K562 (cell line): ENCODE results near the gene PCF11. TPM values are rescaled to one million over a fixed set of nuclear protein-coding genes. Genes with fewer than 3 reads are reported as not detected.

ENCODE experiments used
- CBX3 ChIP-seq, 2 experiments: IDR thresholded peaks; 1 replicate in 1 of 2; 2 replicates in 1 of 2; pipeline ENCODE4 v1.6.1; 2012; ENCODE audit warnings: inconsistent platforms in 2 of 2, low read length in 2 of 2, borderline replicate concordance in 1 of 2, control low read depth in 1 of 2
- CC2D1A ChIP-seq: fragments of 450-650 bp; IDR thresholded peaks from 2 replicates; pipeline ENCODE4 v1.6.1; 2017; ENCODE audit warnings: mild to moderate bottlenecking
- CEBPG ChIP-seq, 3 experiments: fragments of 200-800 bp in 1 of 3; sonication (Bioruptor generic) in 1 of 3; sonication (generic) in 1 of 3; formaldehyde crosslinking in 1 of 3; IDR thresholded peaks in 2 of 3; conservative IDR thresholded peaks in 1 of 3; 2 replicates each; pipeline versions ENCODE4 v1.6.1 to v1.8.0; 2016 to 2022; ENCODE audit warnings: missing compliant biosample characterization in 2 of 3, missing genetic modification characterization in 2 of 3, mild to moderate bottlenecking in 1 of 3, missing genetic modification reagents in 1 of 3
- ELF1 ChIP-seq: fragments of 200-800 bp; sonication (Bioruptor generic); IDR thresholded peaks from 2 replicates; pipeline ENCODE4 v1.6.1; 2016; ENCODE audit warnings: missing genetic modification characterization, missing compliant biosample characterization
- EP400 ChIP-seq: fragments of 450-650 bp; IDR thresholded peaks from 2 replicates; pipeline ENCODE4 v1.6.1; 2017; ENCODE audit warnings: antibody characterized with exemption, mild to moderate bottlenecking, moderate library complexity
- ETV5 ChIP-seq: sonication (generic); formaldehyde crosslinking; IDR thresholded peaks from 2 replicates; pipeline ENCODE4 v1.4.0; 2020; ENCODE audit warnings: low read depth, mild to moderate bottlenecking, missing genetic modification reagents
- HMG20B ChIP-seq: fragments of 250-450 bp; sonication (Bioruptor Pico); IDR thresholded peaks from 2 replicates; pipeline ENCODE4 v1.5.0; 2021; ENCODE audit warnings: mild to moderate bottlenecking
- LCOR ChIP-seq: sonication (generic); formaldehyde crosslinking; IDR thresholded peaks from 2 replicates; pipeline ENCODE4 v1.8.0; 2022; ENCODE audit warnings: mild to moderate bottlenecking, missing genetic modification reagents
- MAZ ChIP-seq, 2 experiments: fragments of 450-650 bp in 1 of 2; sonication (generic) in 1 of 2; formaldehyde crosslinking; IDR thresholded peaks in 1 of 2; conservative IDR thresholded peaks in 1 of 2; 2 replicates each; pipeline versions ENCODE4 v1.4.0 to v1.5.0; 2020; ENCODE audit warnings: mild to moderate bottlenecking in 1 of 2, missing genetic modification reagents in 1 of 2
- MYC ChIP-seq, 2 experiments: fragments of 250-450 bp in 1 of 2; sonication (Bioruptor Pico) in 1 of 2; IDR thresholded peaks; 2 replicates each; pipeline versions ENCODE4 v1.5.1 to v1.6.1; 2012 to 2021; ENCODE audit warnings: low read depth in 2 of 2, borderline replicate concordance in 1 of 2, improper control_type of control experiment in 1 of 2, low read length in 1 of 2, mild to moderate bottlenecking in 1 of 2, moderate library complexity in 1 of 2
- NFATC3 ChIP-seq: fragments of 450-650 bp; IDR thresholded peaks from 2 replicates; pipeline ENCODE4 v1.6.1; 2017; ENCODE audit warnings: mild to moderate bottlenecking
- NFRKB ChIP-seq: fragments of 450-650 bp; IDR thresholded peaks from 2 replicates; pipeline ENCODE4 v1.6.1; 2016; ENCODE audit warnings: low read depth
- POLR2A ChIP-seq: fragments of 450-650 bp; conservative IDR thresholded peaks from 2 replicates; pipeline ENCODE4 v1.6.1; 2016
- RBFOX2 ChIP-seq: fragments of 200-400 bp; formaldehyde crosslinking; IDR thresholded peaks from 2 replicates; pipeline ENCODE4 v1.6.1; 2017; ENCODE audit warnings: low read depth, mild to moderate bottlenecking, low read length, moderate library complexity
- RBM34 ChIP-seq: fragments of 200-400 bp; formaldehyde crosslinking; IDR thresholded peaks from 2 replicates; pipeline ENCODE4 v1.6.1; 2018; ENCODE audit warnings: low read length, borderline replicate concordance; ENCODE audit not compliant: insufficient read depth
- RFX1 ChIP-seq: fragments of 450-650 bp; IDR thresholded peaks from 2 replicates; pipeline ENCODE4 v1.6.1; 2016; ENCODE audit warnings: mild to moderate bottlenecking, moderate library complexity
- ZBTB17 ChIP-seq: fragments of 450-650 bp; formaldehyde crosslinking; IDR thresholded peaks from 2 replicates; pipeline ENCODE4 v1.4.0; 2020; ENCODE audit warnings: mild to moderate bottlenecking
- ZNF586 ChIP-seq: fragments of 450-650 bp; formaldehyde crosslinking; conservative IDR thresholded peaks from 2 replicates; pipeline ENCODE4 v1.4.0; 2020; ENCODE audit warnings: mild to moderate bottlenecking, moderate library complexity
- ZNF778 ChIP-seq: fragments of 450-650 bp; formaldehyde crosslinking; IDR thresholded peaks from 2 replicates; pipeline ENCODE4 v1.4.0; 2020; ENCODE audit warnings: mild to moderate bottlenecking, moderate library complexity
- ZNF830 ChIP-seq: fragments of 250-450 bp; sonication (Bioruptor Pico); IDR thresholded peaks from 2 replicates; pipeline ENCODE4 v1.5.0; 2021; ENCODE audit warnings: mild to moderate bottlenecking
- polyA plus RNA-seq, 8 experiments: library from polyadenylated mRNA; depleted of rRNA in 4 of 8; stranded (reverse) in 5 of 8; unstranded in 3 of 8; fragments of >200 nt; fragmentation: Nextera tagmentation in 2 of 8; fragmentation: Illumina TruSeq in 1 of 8; extraction: Ambion mirVana in 2 of 8; extraction: Trizol in 1 of 8; gene quantifications; 2 replicates each; pipeline versions ENCODE4 v1.2.1 to v1.2.3, GENCODE V29; 2011 to 2014; ENCODE audit warnings: inconsistent platforms in 1 of 8, missing spikeins in 1 of 8
- total RNA-seq, 7 experiments: library from RNA; depleted of rRNA in 6 of 7; stranded (reverse); fragments of >200 nt in 6 of 7; fragmentation: Illumina TruSeq in 2 of 7; extraction: Trizol in 2 of 7; gene quantifications; 2 replicates each; pipeline versions ENCODE4 v1.2.1 to v1.2.3, GENCODE V29; 2011 to 2021; ENCODE audit warnings: low replicate concordance in 1 of 7
- TF ChIP-seq, protein P1 (sequence below), 3 experiments: IDR thresholded peaks in 2 of 3; conservative IDR thresholded peaks in 1 of 3; 2 replicates each; pipeline ENCODE4 v1.5.1; 2011 to 2012; ENCODE audit warnings: low read length in 3 of 3, mild to moderate bottlenecking in 3 of 3, control low read depth in 2 of 3, improper control_type of control experiment in 1 of 3, inconsistent platforms in 1 of 3, low read depth in 1 of 3, mixed read lengths in 1 of 3, moderate library complexity in 1 of 3; ENCODE audit not compliant: insufficient read depth in 2 of 3
- TF ChIP-seq, protein P2 (sequence below): sonication (generic); formaldehyde crosslinking; IDR thresholded peaks from 2 replicates; pipeline ENCODE4 v1.8.1; 2023; ENCODE audit warnings: mild to moderate bottlenecking, missing genetic modification reagents, moderate library complexity
- TF ChIP-seq, protein P3 (sequence below): sonication (generic); formaldehyde crosslinking; IDR thresholded peaks from 2 replicates; pipeline ENCODE4 v1.8.0; 2022; ENCODE audit warnings: mild to moderate bottlenecking, missing genetic modification reagents
- TF ChIP-seq, protein P4 (sequence below): fragments of 450-650 bp; IDR thresholded peaks from 2 replicates; pipeline ENCODE4 v1.6.1; 2016

PCF11 gene
- total and polyA plus RNA-seq, 9 of the 15 experiments (the other 6 are each of a cell fraction or from before 2014, with no cell fraction given): 9.3 to 91.6 (median 54.4) TPM

DNA sequence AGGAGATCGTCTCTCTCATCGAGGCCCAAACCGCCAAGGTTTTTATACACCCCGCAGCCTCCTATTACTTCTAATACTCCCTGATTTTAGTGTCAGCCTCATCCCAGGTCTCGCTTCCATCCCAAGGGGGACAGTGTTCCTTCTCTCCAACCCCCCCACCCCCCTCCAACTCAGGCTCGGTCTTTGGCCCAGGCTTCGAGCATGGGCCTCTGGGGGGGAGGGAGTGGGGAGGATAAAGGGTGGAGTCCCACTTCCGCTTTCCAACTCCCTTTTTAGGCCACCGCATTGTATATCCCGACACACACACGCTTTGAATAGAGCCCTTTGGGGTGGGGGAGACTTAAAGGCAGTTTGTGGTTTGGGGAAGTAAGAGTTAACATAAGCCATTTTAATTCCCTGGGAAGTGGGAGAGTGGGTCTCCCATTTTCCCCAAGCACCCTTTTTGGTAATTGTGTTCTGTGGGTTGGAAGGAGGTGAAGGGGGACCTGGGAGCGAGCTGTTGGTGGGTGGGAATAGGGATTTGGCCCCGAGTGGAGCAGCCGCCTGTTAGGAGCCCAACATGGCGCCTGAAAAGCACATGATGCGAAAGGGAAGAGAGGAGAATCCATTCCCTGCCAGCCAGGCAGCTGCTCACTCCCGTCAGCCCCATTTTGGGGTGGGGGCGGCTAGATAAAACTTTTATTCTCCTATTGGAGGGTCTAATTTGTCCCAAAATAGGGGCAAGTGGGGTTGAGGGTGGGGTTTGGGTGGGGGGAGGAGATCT lies 844 bp downstream of the PCF11 start (continued):
- TF ChIP-seq MAZ (CRISPR knock-in tag; conservative IDR thresholded peaks at IDR 0.05 in 1 of 2, IDR thresholded peaks at IDR 0.05 in 1 of 2) (peak; percentile 81 to 85), ZNF830 (no peak), CC2D1A (peak; percentile 39; the same call in 1 of the 2 replicates), RBM34 (no peak), MYC (IDR thresholded peaks at IDR 0.05; ENCODE audit: low read depth, low read length) (peak; percentile 92), MYC (CRISPR knock-in tag; IDR thresholded peaks at IDR 0.05; ENCODE audit: borderline replicate concordance, low read depth) (no peak), CEBPG (CRISPR knock-in tag; IDR thresholded peaks at IDR 0.05) (no peak), CEBPG (tag; conservative IDR thresholded peaks at IDR 0.05 in 1 of 2, IDR thresholded peaks at IDR 0.05 in 1 of 2) (no peak), CBX3 (IDR thresholded peaks at IDR 0.05; ENCODE audit: borderline replicate concordance in 1 of 2, low read length in 2 of 2) (0 out of 3 replicates have a peak, but pooled peaks of 1 of the 2 experiments have one; percentile 44), POLR2A (peak; percentile 6), NFATC3 (no peak), ETV5 (CRISPR knock-in tag) (no peak), RFX1 (no peak), NFRKB (peak; percentile 92), EP400 (peak; percentile 94), ZBTB17 (CRISPR knock-in tag) (peak; percentile 46; the same call in 1 of the 2 replicates), ZNF778 (no peak), ZNF586 (CRISPR knock-in tag) (no peak), ELF1 (tag) (peak; percentile 78; the same call in 1 of the 2 replicates), LCOR (peak; percentile 75), RBFOX2 (peak; percentile 66), HMG20B (CRISPR knock-in tag) (peak; percentile 53; the same call in 1 of the 2 replicates)
- TF ChIP-seq, protein P1, sequence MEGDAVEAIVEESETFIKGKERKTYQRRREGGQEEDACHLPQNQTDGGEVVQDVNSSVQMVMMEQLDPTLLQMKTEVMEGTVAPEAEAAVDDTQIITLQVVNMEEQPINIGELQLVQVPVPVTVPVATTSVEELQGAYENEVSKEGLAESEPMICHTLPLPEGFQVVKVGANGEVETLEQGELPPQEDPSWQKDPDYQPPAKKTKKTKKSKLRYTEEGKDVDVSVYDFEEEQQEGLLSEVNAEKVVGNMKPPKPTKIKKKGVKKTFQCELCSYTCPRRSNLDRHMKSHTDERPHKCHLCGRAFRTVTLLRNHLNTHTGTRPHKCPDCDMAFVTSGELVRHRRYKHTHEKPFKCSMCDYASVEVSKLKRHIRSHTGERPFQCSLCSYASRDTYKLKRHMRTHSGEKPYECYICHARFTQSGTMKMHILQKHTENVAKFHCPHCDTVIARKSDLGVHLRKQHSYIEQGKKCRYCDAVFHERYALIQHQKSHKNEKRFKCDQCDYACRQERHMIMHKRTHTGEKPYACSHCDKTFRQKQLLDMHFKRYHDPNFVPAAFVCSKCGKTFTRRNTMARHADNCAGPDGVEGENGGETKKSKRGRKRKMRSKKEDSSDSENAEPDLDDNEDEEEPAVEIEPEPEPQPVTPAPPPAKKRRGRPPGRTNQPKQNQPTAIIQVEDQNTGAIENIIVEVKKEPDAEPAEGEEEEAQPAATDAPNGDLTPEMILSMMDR (IDR thresholded peaks at IDR 0.05 in 2 of 3, conservative IDR thresholded peaks at IDR 0.05 in 1 of 3; ENCODE audit: insufficient read depth in 2 of 3, low read depth in 1 of 3, low read length in 3 of 3): no peak
- TF ChIP-seq, protein P2, sequence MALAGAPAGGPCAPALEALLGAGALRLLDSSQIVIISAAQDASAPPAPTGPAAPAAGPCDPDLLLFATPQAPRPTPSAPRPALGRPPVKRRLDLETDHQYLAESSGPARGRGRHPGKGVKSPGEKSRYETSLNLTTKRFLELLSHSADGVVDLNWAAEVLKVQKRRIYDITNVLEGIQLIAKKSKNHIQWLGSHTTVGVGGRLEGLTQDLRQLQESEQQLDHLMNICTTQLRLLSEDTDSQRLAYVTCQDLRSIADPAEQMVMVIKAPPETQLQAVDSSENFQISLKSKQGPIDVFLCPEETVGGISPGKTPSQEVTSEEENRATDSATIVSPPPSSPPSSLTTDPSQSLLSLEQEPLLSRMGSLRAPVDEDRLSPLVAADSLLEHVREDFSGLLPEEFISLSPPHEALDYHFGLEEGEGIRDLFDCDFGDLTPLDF: no peak
- TF ChIP-seq, protein P3, sequence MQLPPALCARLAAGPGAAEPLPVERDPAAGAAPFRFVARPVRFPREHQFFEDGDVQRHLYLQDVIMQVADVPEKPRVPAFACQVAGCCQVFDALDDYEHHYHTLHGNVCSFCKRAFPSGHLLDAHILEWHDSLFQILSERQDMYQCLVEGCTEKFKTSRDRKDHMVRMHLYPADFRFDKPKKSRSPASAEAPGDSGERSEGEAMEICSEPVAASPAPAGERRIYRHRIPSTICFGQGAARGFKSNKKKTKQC (CRISPR knock-in tag): 0 out of 2 replicates have a peak, but pooled peaks have one; percentile 18
- TF ChIP-seq, protein P4, sequence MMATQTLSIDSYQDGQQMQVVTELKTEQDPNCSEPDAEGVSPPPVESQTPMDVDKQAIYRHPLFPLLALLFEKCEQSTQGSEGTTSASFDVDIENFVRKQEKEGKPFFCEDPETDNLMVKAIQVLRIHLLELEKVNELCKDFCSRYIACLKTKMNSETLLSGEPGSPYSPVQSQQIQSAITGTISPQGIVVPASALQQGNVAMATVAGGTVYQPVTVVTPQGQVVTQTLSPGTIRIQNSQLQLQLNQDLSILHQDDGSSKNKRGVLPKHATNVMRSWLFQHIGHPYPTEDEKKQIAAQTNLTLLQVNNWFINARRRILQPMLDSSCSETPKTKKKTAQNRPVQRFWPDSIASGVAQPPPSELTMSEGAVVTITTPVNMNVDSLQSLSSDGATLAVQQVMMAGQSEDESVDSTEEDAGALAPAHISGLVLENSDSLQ: 0 out of 2 replicates have a peak, but pooled peaks have one; percentile 14
